Measurements from ENCODE around the gene COX15.
"Not testable (repeated sequence)": the region's sequence is repeated elsewhere in the genome, so short reads cannot be mapped to it uniquely, and the experiment has no call there.

DNA sequence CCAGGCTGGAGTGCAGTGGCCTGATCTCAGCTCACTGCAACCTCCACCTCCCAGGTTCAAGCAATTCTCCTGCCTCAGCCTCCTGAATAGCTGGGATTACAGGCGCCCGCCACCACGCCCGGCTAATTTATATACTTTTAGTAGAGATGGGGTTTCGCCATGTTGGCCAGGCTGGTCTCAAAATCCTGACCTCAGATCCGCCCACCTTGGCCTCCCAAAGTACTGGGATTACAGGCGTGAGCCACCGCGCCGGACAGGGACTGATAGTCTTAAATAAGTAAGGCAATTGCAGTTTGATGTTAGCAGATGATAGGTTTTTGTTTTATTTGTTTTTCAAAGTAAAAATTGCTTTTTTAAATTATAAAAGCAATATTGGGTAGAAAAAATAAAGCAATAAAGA lies 2.2 kb upstream of the COX15 start:
- TF ChIP-seq, protein P1, sequence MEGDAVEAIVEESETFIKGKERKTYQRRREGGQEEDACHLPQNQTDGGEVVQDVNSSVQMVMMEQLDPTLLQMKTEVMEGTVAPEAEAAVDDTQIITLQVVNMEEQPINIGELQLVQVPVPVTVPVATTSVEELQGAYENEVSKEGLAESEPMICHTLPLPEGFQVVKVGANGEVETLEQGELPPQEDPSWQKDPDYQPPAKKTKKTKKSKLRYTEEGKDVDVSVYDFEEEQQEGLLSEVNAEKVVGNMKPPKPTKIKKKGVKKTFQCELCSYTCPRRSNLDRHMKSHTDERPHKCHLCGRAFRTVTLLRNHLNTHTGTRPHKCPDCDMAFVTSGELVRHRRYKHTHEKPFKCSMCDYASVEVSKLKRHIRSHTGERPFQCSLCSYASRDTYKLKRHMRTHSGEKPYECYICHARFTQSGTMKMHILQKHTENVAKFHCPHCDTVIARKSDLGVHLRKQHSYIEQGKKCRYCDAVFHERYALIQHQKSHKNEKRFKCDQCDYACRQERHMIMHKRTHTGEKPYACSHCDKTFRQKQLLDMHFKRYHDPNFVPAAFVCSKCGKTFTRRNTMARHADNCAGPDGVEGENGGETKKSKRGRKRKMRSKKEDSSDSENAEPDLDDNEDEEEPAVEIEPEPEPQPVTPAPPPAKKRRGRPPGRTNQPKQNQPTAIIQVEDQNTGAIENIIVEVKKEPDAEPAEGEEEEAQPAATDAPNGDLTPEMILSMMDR (IDR thresholded peaks at IDR 0.05) = not testable (repeated sequence)
- TF ChIP-seq EZH2 (IDR thresholded peaks at IDR 0.05; ENCODE audit: borderline replicate concordance, insufficient read depth, low read depth, low read length, poor library complexity, severe bottlenecking) = not testable (repeated sequence)
